HepG2 (cell line): ENCODE results near the gene SBNO2. TPM values are rescaled to one million over a fixed set of nuclear protein-coding genes. Genes with fewer than 3 reads are reported as not detected.

Source experiments
- GTF3A ChIP-seq: sonication (generic); formaldehyde crosslinking; conservative IDR thresholded peaks from 2 replicates; pipeline ENCODE4 v1.4.0; 2020; ENCODE audit warnings: mild to moderate bottlenecking, missing genetic modification reagents
- HIC2 ChIP-seq: sonication (generic); formaldehyde crosslinking; IDR thresholded peaks from 2 replicates; pipeline ENCODE4 v1.9.0; 2022; ENCODE audit warnings: low read depth, missing genetic modification reagents
- IKZF5 ChIP-seq: IDR thresholded peaks from 2 replicates; pipeline ENCODE4 v1.6.1; 2018; ENCODE audit warnings: missing genetic modification reagents, mild to moderate bottlenecking, missing compliant biosample characterization
- IRF1 ChIP-seq: sonication (generic); formaldehyde crosslinking; IDR thresholded peaks from 2 replicates; pipeline ENCODE4 v1.4.0; 2020; ENCODE audit warnings: low read depth, mild to moderate bottlenecking, missing genetic modification reagents
- ISL2 ChIP-seq: sonication (generic); formaldehyde crosslinking; IDR thresholded peaks from 2 replicates; pipeline ENCODE4 v1.5.0; 2020; ENCODE audit warnings: missing genetic modification reagents
- MAX ChIP-seq: IDR thresholded peaks from 2 replicates; pipeline ENCODE4 v1.6.1; 2012; ENCODE audit warnings: inconsistent platforms
- MEF2D ChIP-seq: sonication (generic); formaldehyde crosslinking; IDR thresholded peaks from 2 replicates; pipeline ENCODE4 v1.5.1; 2020; ENCODE audit warnings: mild to moderate bottlenecking, missing genetic modification reagents
- NFIC ChIP-seq: IDR thresholded peaks from 2 replicates; pipeline ENCODE4 v1.6.1; 2012; ENCODE audit warnings: mild to moderate bottlenecking, low read length, inconsistent platforms
- SNAI1 ChIP-seq: sonication (generic); formaldehyde crosslinking; IDR thresholded peaks from 2 replicates; pipeline ENCODE4 v1.5.0; 2020; ENCODE audit warnings: mild to moderate bottlenecking, missing genetic modification reagents, borderline replicate concordance
- SNAPC5 ChIP-seq: sonication (generic); formaldehyde crosslinking; IDR thresholded peaks from 2 replicates; pipeline ENCODE4 v1.8.1; 2023; ENCODE audit warnings: mild to moderate bottlenecking, missing genetic modification reagents, borderline replicate concordance
- SP2 ChIP-seq: sonication (generic); formaldehyde crosslinking; IDR thresholded peaks from 2 replicates; pipeline ENCODE4 v1.5.1; 2020; ENCODE audit warnings: mild to moderate bottlenecking, missing genetic modification reagents
- SPEN ChIP-seq: sonication (generic); formaldehyde crosslinking; IDR thresholded peaks from 2 replicates; pipeline ENCODE4 v1.5.1; 2020; ENCODE audit warnings: low read depth, mild to moderate bottlenecking, missing genetic modification reagents
- STAT5B ChIP-seq: sonication (generic); formaldehyde crosslinking; IDR thresholded peaks from 2 replicates; pipeline ENCODE4 v1.4.0; 2020; ENCODE audit warnings: missing genetic modification reagents
- TBX2 ChIP-seq: sonication (generic); formaldehyde crosslinking; IDR thresholded peaks from 2 replicates; pipeline ENCODE4 v1.5.0; 2020; ENCODE audit warnings: missing genetic modification reagents, mild to moderate bottlenecking, borderline replicate concordance
- THAP9 ChIP-seq: sonication (generic); formaldehyde crosslinking; IDR thresholded peaks from 2 replicates; pipeline ENCODE4; 2020; ENCODE audit warnings: missing genetic modification reagents, mild to moderate bottlenecking, borderline replicate concordance
- U2AF1 ChIP-seq: fragments of 200-400 bp; formaldehyde crosslinking; optimal IDR thresholded peaks from 2 replicates; pipeline ENCODE3; 2017; ENCODE audit warnings: mild to moderate bottlenecking, low read depth, low read length
- ZFP1 ChIP-seq: IDR thresholded peaks from 2 replicates; pipeline ENCODE4 v1.6.1; 2016
- ZKSCAN1 ChIP-seq: fragments of 150-350 bp; IDR thresholded peaks from 2 replicates; pipeline ENCODE4 v1.6.1; 2014; ENCODE audit warnings: low read length
- ZNF12 ChIP-seq: sonication (generic); formaldehyde crosslinking; IDR thresholded peaks from 2 replicates; pipeline ENCODE4 v1.5.0; 2020; ENCODE audit warnings: missing genetic modification reagents
- ZNF431 ChIP-seq: sonication (generic); formaldehyde crosslinking; IDR thresholded peaks from 2 replicates; pipeline ENCODE4 v1.9.0; 2022; ENCODE audit warnings: missing genetic modification reagents, low read depth, mild to moderate bottlenecking, borderline replicate concordance
- ZNF552 ChIP-seq: sonication (generic); formaldehyde crosslinking; IDR thresholded peaks from 2 replicates; pipeline ENCODE4 v1.9.0; 2022; ENCODE audit warnings: missing genetic modification reagents, mild to moderate bottlenecking, borderline replicate concordance
- ZNF615 ChIP-seq: sonication (generic); formaldehyde crosslinking; IDR thresholded peaks from 2 replicates; pipeline ENCODE4 v1.5.0; 2020; ENCODE audit warnings: mild to moderate bottlenecking, missing genetic modification reagents, borderline replicate concordance
- polyA plus RNA-seq, 8 experiments: library from polyadenylated mRNA; depleted of rRNA in 3 of 8; stranded (reverse) in 7 of 8; unstranded in 1 of 8; fragments of >200 nt; fragmentation: Illumina TruSeq in 4 of 8; extraction: Trizol in 4 of 8; gene quantifications; 2 replicates each; pipeline versions ENCODE4 v1.2.1 to v1.2.3, GENCODE V29; 2011 to 2016; ENCODE audit warnings: low read depth in 4 of 8, missing spikeins in 1 of 8, mixed read lengths in 1 of 8; ENCODE audit not compliant: insufficient read depth in 1 of 8
- total RNA-seq, 5 experiments: library from RNA; depleted of rRNA; stranded (reverse); fragments of >200 nt; fragmentation: Illumina TruSeq; extraction: Trizol; gene quantifications; 2 replicates each; pipeline ENCODE4 v1.2.3, GENCODE V29; 2016; ENCODE audit warnings: low read depth in 1 of 5

SBNO2 gene
- total and polyA plus RNA-seq, 2 of the 13 experiments (the other 11 are each of a cell fraction or from before 2014, with no cell fraction given), result 8.6 to 10.4 TPM

GRCh38 chr19:1113030-1113985 lies 60.8 kb downstream of the SBNO2 start (continued):
- no peak for TF ChIP-seq IRF1 (CRISPR knock-in tag)
- no peak for TF ChIP-seq ZNF12 (CRISPR knock-in tag)
- 0 out of 2 replicates have a peak, but pooled peaks have one; percentile 37 for TF ChIP-seq ZNF431
- no peak for TF ChIP-seq U2AF1
- peak; percentile 28; the same call in 1 of the 2 replicates for TF ChIP-seq SNAPC5
- no peak for TF ChIP-seq NFIC
- TF ChIP-seq SP2 (CRISPR knock-in tag), result peak; percentile 63
- no peak for TF ChIP-seq ZKSCAN1
- no peak for TF ChIP-seq ZFP1
- TF ChIP-seq TBX2, result peak; percentile 92
- TF ChIP-seq SNAI1 (CRISPR knock-in tag), result no peak
- TF ChIP-seq GTF3A (CRISPR knock-in tag), result no peak
- TF ChIP-seq MEF2D (CRISPR knock-in tag), result peak; percentile 74; the same call in 1 of the 2 replicates
- TF ChIP-seq HIC2, result peak; percentile 64; the same call in 1 of the 2 replicates
- peak; percentile 51; the same call in 1 of the 2 replicates for TF ChIP-seq THAP9 (CRISPR knock-in tag)
- TF ChIP-seq ZNF615 (CRISPR knock-in tag), result no peak
- peak; percentile 67 for TF ChIP-seq ISL2 (CRISPR knock-in tag)
- TF ChIP-seq IKZF5, result peak; percentile 71; the same call in 1 of the 2 replicates
- peak; percentile 71 for TF ChIP-seq SPEN
- 0 out of 2 replicates have a peak, but pooled peaks have one; percentile 79 for TF ChIP-seq STAT5B (CRISPR knock-in tag)
- TF ChIP-seq MAX, result peak; percentile 79
- no peak for TF ChIP-seq ZNF552 (CRISPR knock-in tag)
